GM21723 (cell line): ENCODE data around the gene TSPAN18.

ENCODE experiments used
- ATAC-seq: cut with Tn5 transposase; IDR thresholded peaks from one replicate; pipeline ENCODE4 v1.9.1; 2021; ENCODE audit warnings: mild to moderate bottlenecking, moderate library complexity; ENCODE audit not compliant: unreplicated experiment

Gene TSPAN18

GRCh38 chr11:44726283-44727113, at the start of gene TSPAN18:
TSPAN18 (plus strand) TSS chr11:44726962; CDS start chr11:44906417, 179,455 bp downstream.
- ATAC-seq = peak; percentile 85

- ATAC-seq = no peak
Observed at GRCh38 chr11:44680982-44681597, 45.7 kb upstream of the TSPAN18 start.

GRCh38 chr11:44681698-44682097, 45.1 kb upstream of the TSPAN18 start:
- ATAC-seq = no peak

- no peak for ATAC-seq
Observed at GRCh38 chr11:44684859-44685281, 41.9 kb upstream of the TSPAN18 start.

GRCh38 chr11:44687388-44687787, 39.4 kb upstream of the TSPAN18 start:
- ATAC-seq = no peak

GRCh38 chr11:44689265-44689664, 37.5 kb upstream of the TSPAN18 start:
- ATAC-seq = no peak

- no peak for ATAC-seq
Observed at GRCh38 chr11:44690651-44691050, 36.1 kb upstream of the TSPAN18 start.

- ATAC-seq = no peak
Observed at GRCh38 chr11:44692460-44692859, 34.3 kb upstream of the TSPAN18 start.

GRCh38 chr11:44693654-44694119, 33.1 kb upstream of the TSPAN18 start:
- ATAC-seq = no peak

- no peak for ATAC-seq
Observed at GRCh38 chr11:44694443-44694842, 32.3 kb upstream of the TSPAN18 start.

- ATAC-seq = no peak
Observed at GRCh38 chr11:44695169-44695833, 31.5 kb upstream of the TSPAN18 start.

GRCh38 chr11:44698252-44698912, 28.4 kb upstream of the TSPAN18 start:
- no peak for ATAC-seq

GRCh38 chr11:44699497-44700408, 27.0 kb upstream of the TSPAN18 start:
- no peak for ATAC-seq

GRCh38 chr11:44701276-44701675, 25.5 kb upstream of the TSPAN18 start:
- no peak for ATAC-seq

GRCh38 chr11:44702889-44703288, 23.9 kb upstream of the TSPAN18 start:
- no peak for ATAC-seq

GRCh38 chr11:44707094-44707493, 19.7 kb upstream of the TSPAN18 start:
- ATAC-seq = no peak

- no peak for ATAC-seq
Observed at GRCh38 chr11:44708009-44708408, 18.8 kb upstream of the TSPAN18 start.

- ATAC-seq = no peak
Observed at GRCh38 chr11:44708523-44709280, 18.1 kb upstream of the TSPAN18 start.

GRCh38 chr11:44709281-44709562, 17.5 kb upstream of the TSPAN18 start:
- ATAC-seq = no peak

- ATAC-seq = no peak
Observed at GRCh38 chr11:44709966-44710365, 16.8 kb upstream of the TSPAN18 start.
